HEK293T (cell line): ENCODE measurements around the gene CNTN5.

Experiments used
- ARNT ChIP-seq: fragments of 450-650 bp; IDR thresholded peaks from 2 replicates; pipeline ENCODE4 v1.6.1; 2017; ENCODE audit warnings: mild to moderate bottlenecking
- BHLHE40 ChIP-seq: fragments of 450-650 bp; IDR thresholded peaks from 2 replicates; pipeline ENCODE4 v1.6.1; 2016; ENCODE audit warnings: mild to moderate bottlenecking, moderate library complexity, borderline replicate concordance
- ELF4 ChIP-seq: fragments of 450-650 bp; IDR thresholded peaks from 2 replicates; pipeline ENCODE4 v1.6.1; 2017; ENCODE audit warnings: antibody characterized with exemption
- FOXA1 ChIP-seq: fragments of 450-650 bp; IDR thresholded peaks from 2 replicates; pipeline ENCODE4 v1.6.1; 2016; ENCODE audit warnings: mild to moderate bottlenecking
- FOXK2 ChIP-seq: fragments of 450-650 bp; IDR thresholded peaks from 2 replicates; pipeline ENCODE4 v1.6.1; 2016; ENCODE audit warnings: mild to moderate bottlenecking
- FOXM1 ChIP-seq: fragments of 450-650 bp; IDR thresholded peaks from 2 replicates; pipeline ENCODE4 v1.6.1; 2017; ENCODE audit warnings: mild to moderate bottlenecking, borderline replicate concordance
- HDGF ChIP-seq: fragments of 450-650 bp; IDR thresholded peaks from 2 replicates; pipeline ENCODE4 v1.6.1; 2017; ENCODE audit warnings: antibody characterized with exemption, borderline replicate concordance
- NFRKB ChIP-seq: fragments of 450-650 bp; IDR thresholded peaks from 2 replicates; pipeline ENCODE4 v1.6.1; 2016; ENCODE audit warnings: mild to moderate bottlenecking, moderate library complexity
- SP1 ChIP-seq: fragments of 450-650 bp; IDR thresholded peaks from 2 replicates; pipeline ENCODE4 v1.6.1; 2017
- ZNF384 ChIP-seq: fragments of 450-650 bp; IDR thresholded peaks from 2 replicates; pipeline ENCODE4 v1.6.1; 2016
- TF ChIP-seq, protein P1 (sequence below): fragments of 450-650 bp; IDR thresholded peaks from 2 replicates; pipeline ENCODE4 v1.6.1; 2016

DNA sequence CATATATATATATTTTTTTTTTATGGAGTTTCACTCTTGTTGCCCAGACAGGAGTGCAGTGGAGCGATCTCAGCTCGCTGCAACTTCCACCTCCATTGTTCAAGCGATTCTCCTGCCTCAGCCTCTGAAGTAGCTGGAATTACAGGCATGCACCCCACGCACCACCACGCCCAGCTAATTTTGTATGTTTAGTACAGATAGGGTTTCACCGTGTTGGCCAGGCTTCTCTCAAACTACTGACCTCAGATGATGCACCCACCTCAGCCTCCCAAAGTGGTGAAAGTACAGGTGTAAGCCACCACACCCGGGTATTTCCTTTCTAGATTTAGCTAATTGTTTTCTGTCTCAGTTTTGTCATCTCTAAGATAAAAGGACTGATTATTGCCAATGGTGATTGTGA, 821.1 kb downstream of the CNTN5 start:
- no peak for TF ChIP-seq ZNF384
- no peak for TF ChIP-seq HDGF
- TF ChIP-seq, protein P1, sequence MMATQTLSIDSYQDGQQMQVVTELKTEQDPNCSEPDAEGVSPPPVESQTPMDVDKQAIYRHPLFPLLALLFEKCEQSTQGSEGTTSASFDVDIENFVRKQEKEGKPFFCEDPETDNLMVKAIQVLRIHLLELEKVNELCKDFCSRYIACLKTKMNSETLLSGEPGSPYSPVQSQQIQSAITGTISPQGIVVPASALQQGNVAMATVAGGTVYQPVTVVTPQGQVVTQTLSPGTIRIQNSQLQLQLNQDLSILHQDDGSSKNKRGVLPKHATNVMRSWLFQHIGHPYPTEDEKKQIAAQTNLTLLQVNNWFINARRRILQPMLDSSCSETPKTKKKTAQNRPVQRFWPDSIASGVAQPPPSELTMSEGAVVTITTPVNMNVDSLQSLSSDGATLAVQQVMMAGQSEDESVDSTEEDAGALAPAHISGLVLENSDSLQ, result no peak
- TF ChIP-seq FOXA1, result no peak
- no peak for TF ChIP-seq NFRKB
- no peak for TF ChIP-seq FOXM1
- no peak for TF ChIP-seq SP1
- no peak for TF ChIP-seq BHLHE40
- no peak for TF ChIP-seq ELF4
- TF ChIP-seq FOXK2, result no peak
- no peak for TF ChIP-seq ARNT
